GM18520 (cell line): ENCODE results near the gene SLC43A3.
"Not testable (repeated sequence)": the region's sequence is repeated elsewhere in the genome, so short reads cannot be mapped to it uniquely, and the experiment has no call there.

Experiments used
- ATAC-seq: cut with Tn5 transposase; IDR thresholded peaks from one replicate; pipeline ENCODE4 v1.9.1; 2021; ENCODE audit not compliant: unreplicated experiment

Gene SLC43A3

GRCh38 chr11:57460022-57460757 is 33.3 kb upstream of the SLC43A3 start, which contains the start of gene RTN4RL2:
Gene RTN4RL2 (plus strand): TSS chr11:57460528. CDS start chr11:57460866, 338 bp downstream.
- ATAC-seq = no peak

GRCh38 chr11:57459164-57460021 is 32.5 kb upstream of the SLC43A3 start:
- ATAC-seq = no peak

GRCh38 chr11:57458410-57459163 is 31.7 kb upstream of the SLC43A3 start:
- ATAC-seq = no peak

GRCh38 chr11:57458060-57458409 is 31.1 kb upstream of the SLC43A3 start:
- ATAC-seq = no peak

GRCh38 chr11:57457643-57458023 is 30.7 kb upstream of the SLC43A3 start:
- ATAC-seq = peak; percentile 12

- ATAC-seq = peak; percentile 82
These were observed 30.2 kb upstream of the SLC43A3 start for GRCh38 chr11:57456960-57457642.

GRCh38 chr11:57453543-57454177 is 26.7 kb upstream of the SLC43A3 start:
- ATAC-seq = no peak

GRCh38 chr11:57446055-57446454 is 19.1 kb upstream of the SLC43A3 start:
- ATAC-seq = no peak

- not testable (repeated sequence) for ATAC-seq
These were observed 18.1 kb upstream of the SLC43A3 start for GRCh38 chr11:57445122-57445394.

- no peak for ATAC-seq
These were observed 17.6 kb upstream of the SLC43A3 start for GRCh38 chr11:57444362-57445121.

- ATAC-seq = no peak
These were observed 14.0 kb upstream of the SLC43A3 start for GRCh38 chr11:57440744-57441414.

GRCh38 chr11:57439786-57440185 is 12.9 kb upstream of the SLC43A3 start:
- no peak for ATAC-seq

GRCh38 chr11:57438345-57439285 is 11.7 kb upstream of the SLC43A3 start:
- no peak for ATAC-seq

GRCh38 chr11:57436031-57436430 is 9.1 kb upstream of the SLC43A3 start:
- no peak for ATAC-seq

GRCh38 chr11:57434640-57435546 is 8.0 kb upstream of the SLC43A3 start:
- no peak for ATAC-seq

- ATAC-seq = no peak
These were observed 5.8 kb upstream of the SLC43A3 start for GRCh38 chr11:57432714-57433163.

GRCh38 chr11:57432149-57432561 is 5.2 kb upstream of the SLC43A3 start:
- ATAC-seq = no peak
